Measurements from ENCODE around the gene ENTPD8. TPM values are rescaled to one million over a fixed set of nuclear protein-coding genes. Genes with fewer than 3 reads are reported as not detected.

ENTPD8 gene
- total and polyA plus RNA-seq, 8 donors = 0.98 to 4.7 (median 2.0) TPM

DNA sequence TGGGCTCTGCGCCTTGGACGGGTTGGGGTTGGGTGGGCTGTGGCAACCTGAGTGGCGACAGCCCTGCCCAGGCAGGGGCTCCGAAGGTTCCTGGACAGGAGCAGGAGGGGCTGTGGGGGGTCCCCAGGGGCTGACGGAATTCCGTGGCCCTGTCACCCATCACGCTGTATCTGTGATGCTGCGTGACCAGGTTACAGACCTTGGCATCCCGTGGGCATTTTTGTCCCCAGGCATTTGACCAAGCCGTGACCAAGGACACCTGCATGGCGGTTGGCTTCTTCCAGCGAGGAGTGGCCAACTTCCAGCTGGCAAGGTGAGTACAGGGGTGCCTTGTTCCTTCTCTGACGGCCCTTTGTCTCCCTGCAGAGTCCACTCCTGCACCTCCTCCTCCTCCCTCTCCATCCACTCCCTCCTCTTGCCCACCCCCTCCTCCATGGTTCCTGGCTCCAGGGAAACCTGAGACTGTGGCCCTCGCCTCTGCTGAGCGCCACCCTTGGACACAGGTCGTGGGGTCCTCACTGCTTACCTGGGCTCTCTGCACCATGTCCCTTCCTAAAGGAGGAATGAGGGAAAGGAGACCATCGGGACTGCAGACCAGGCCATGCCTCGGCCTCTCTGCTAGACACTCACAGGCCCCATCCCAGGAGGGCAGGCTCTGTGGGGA is 15.0 kb downstream of the ENTPD8 start:
- TF ChIP-seq, protein P1, sequence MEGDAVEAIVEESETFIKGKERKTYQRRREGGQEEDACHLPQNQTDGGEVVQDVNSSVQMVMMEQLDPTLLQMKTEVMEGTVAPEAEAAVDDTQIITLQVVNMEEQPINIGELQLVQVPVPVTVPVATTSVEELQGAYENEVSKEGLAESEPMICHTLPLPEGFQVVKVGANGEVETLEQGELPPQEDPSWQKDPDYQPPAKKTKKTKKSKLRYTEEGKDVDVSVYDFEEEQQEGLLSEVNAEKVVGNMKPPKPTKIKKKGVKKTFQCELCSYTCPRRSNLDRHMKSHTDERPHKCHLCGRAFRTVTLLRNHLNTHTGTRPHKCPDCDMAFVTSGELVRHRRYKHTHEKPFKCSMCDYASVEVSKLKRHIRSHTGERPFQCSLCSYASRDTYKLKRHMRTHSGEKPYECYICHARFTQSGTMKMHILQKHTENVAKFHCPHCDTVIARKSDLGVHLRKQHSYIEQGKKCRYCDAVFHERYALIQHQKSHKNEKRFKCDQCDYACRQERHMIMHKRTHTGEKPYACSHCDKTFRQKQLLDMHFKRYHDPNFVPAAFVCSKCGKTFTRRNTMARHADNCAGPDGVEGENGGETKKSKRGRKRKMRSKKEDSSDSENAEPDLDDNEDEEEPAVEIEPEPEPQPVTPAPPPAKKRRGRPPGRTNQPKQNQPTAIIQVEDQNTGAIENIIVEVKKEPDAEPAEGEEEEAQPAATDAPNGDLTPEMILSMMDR (IDR thresholded peaks at IDR 0.05) = no peak
- peak overlapping the region in 1 of 4 donors; percentile 22 for H3K27ac ChIP-seq
- H3K36me3 ChIP-seq = no peaks in the 10 kb centered on the region
- ATAC-seq (no peak), FAIRE-seq (no peak), DNase-seq (peak in 5 of 6 donors; percentile 52 to 72 (median 57))
- no peak overlapping the region for H3K4me3 ChIP-seq
- 57 to 69% methylated on average over 15 to 18 of the region's 18 CpGs for WGBS, 2 donors
- H3K27me3 ChIP-seq = no peaks in the 10 kb centered on the region
- H3K9me3 ChIP-seq = no peaks in the 10 kb centered on the region
- peaks cover 5 to 17% (median 8%) of the 10 kb centered on the region in 3 donors for H3K4me1 ChIP-seq
- intact Hi-C loops (cut with DNase I) = no loop called here

DNA sequence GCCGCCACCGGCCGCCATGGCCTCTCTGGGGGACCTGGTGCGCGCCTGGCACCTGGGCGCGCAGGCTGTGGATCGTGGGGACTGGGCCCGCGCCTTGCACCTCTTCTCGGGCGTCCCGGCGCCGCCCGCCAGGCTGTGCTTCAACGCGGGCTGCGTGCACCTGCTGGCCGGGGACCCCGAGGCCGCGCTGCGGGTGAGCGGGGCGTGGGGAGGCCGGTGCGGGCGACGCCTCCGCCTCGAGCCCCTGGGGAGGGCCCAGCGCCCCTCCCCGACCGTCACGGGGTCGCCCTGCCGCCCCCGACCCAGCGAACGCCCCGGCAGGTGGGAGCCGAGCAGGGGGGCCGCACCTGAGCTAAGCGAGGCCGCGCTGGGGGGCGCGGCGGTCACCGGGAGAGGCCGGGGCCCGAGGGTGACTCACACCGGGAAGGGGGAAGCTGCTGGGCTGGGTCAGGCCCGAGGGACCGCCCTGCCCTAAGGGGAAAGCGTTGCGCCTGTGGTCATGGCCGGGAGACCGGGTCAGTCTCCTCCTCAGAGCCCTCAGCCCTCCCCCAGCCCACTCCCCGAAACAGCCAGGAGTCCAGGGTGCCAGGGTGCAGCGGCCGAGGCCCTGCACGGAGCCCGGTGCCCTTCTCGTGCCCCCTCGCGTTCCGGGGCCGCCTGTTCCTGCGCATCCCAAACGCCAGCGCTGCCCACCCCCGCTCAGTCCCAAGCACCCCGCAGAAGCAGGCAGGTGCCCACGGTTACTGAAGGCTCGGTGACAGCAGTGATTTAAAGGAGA is 17.5 kb downstream of the ENTPD8 start:
- Histone ChIP-seq H3K4me1 (peaks cover 5 to 17% (median 8%) of the 10 kb centered on the region in 3 donors), H3K27ac (peak overlapping the region; percentile 74 to 93 (median 80)), H3K36me3 (no peaks in the 10 kb centered on the region), H3K4me3 (peak overlapping the region; percentile 69 to 99 (median 95)), H3K27me3 (no peaks in the 10 kb centered on the region), H3K9me3 (no peaks in the 10 kb centered on the region)
- DNase-seq (peak in 5 of 6 donors; percentile 64 to 87 (median 83)), FAIRE-seq (no peak), ATAC-seq (peak; percentile 49 to 76 (median 58))
- intact Hi-C loops (cut with DNase I) = no loop called here
- TF ChIP-seq, protein P1 (IDR thresholded peaks at IDR 0.05) = peak in 2 of 4 donors; percentile 2 to 14
- WGBS, 2 donors = 4 to 8% methylated on average over 49 to 77 of the region's 77 CpGs

DNA sequence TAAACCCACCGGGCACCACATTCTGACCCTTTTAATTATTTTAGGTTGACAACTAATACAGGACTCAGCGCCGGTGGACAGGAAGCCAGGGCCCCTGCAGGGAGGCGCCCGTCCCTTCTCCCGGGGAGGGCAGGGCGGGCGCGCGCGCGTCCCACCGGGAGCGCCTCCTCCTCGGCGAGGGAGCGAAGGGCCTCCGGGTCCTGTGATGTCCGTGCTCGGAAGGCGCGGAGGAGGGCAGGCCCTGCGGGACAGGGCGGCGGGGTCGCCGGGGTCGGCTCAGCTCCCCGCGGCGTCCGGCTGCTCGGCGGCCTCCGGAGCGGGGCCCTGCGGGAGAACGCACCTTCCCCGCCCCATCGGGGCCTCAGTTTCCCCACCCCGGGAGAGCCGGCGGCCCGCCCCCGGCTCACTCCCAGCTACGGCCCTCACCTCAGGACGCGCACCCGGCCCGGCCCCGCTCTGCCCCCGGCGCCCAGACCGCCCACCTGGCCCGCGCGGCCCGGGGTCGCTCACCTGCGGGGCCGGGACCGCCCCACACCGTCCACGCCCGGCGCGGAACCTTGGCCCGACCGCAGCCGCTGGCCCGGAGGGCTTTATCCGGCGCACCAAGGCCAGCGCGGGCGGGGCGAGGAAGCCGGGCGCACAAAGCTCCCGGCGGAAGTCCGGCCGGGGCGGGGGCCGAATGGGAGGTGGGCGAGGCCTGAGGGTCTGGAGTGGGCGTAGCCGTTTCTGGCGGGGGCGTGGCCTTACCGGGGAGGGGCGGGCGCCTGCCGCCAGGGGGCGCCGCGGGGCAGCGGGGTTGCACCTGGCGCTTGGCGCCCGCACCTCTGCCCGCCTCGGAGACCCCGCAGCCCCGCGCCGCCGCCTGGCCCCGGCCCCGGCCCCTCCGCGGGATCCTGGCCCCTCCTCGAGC is 18.3 kb downstream of the ENTPD8 start, which contains the start of the genes EXD3 and NOXA1:
Gene EXD3 (minus strand): TSS at position 559 of the 910 bp plus-strand sequence. CDS start 27,805 bp downstream, outside the sequence.
Gene NOXA1 (plus strand): TSS at position 790 of the 910 bp plus-strand sequence. CDS start 137 bp downstream, outside the sequence.
- intact Hi-C loops (cut with DNase I) = no loop called here
- peaks cover 5 to 17% (median 8%) of the 10 kb centered on the region in 3 donors for H3K4me1 ChIP-seq
- no peaks in the 10 kb centered on the region for H3K9me3 ChIP-seq
- peak; percentile 91 to 97 (median 96) for ATAC-seq
- 0 to 1% methylated on average over 98 to 113 of the region's 113 CpGs for WGBS, 2 donors
- TF ChIP-seq, protein P1 (IDR thresholded peaks at IDR 0.05) = peak; percentile 13 to 66 (median 42)
- no peak for FAIRE-seq
- no peaks in the 10 kb centered on the region for H3K36me3 ChIP-seq
- H3K27me3 ChIP-seq = no peaks in the 10 kb centered on the region
- peak; percentile 93 to 99 (median 98) for DNase-seq
- H3K4me3 ChIP-seq = peak within 1 kb of the TSS; percentile 70 to 99 (median 95)
- H3K27ac ChIP-seq = peak within 1 kb of the TSS; percentile 74 to 93 (median 80)

DNA sequence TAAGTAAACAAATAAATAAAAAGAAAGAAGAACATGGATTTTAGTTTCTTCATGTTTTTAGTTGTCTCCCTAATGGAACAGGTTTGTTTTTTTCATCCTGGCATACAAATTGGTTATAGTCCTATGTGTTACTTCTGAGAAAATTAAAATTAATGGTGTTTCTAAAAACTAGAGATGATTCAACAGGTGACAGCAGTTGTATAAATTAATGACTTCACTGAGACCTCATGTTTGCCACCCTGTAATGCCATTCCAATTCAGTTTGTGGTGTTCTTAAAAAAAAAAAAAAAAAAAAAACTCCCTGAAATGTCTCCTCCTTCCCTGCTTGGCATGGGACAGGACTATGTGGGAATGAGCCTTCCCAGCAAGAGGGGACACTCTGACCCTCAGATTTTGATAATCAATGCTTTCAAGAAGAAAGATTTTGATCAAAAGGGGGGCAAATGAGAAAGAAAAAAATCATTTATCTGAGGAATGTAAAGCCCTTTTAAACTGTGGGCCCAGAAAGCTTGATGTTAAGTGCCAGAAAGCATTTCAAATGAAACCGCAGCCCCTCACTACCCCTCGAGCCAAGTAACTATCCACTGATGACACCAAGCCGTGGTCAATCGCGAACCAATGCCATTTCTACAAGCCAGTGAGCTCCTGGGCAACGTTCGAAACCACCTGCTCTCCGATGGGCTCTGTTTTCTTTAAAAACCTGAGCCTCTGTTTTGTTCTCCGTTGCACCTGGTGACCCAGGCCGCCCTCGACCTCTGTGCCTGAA is 19.1 kb downstream of the ENTPD8 start:
- DNase-seq = peak in 1 of 6 donors; percentile 21
- ATAC-seq = no peak
- no peak for FAIRE-seq
- 2% methylated on average over 11 of the region's 11 CpGs for WGBS, 2 donors
- H3K4me1 ChIP-seq = peaks cover 5 to 17% (median 8%) of the 10 kb centered on the region in 3 donors
- intact Hi-C loops (cut with DNase I) = no loop called here
- no peaks in the 10 kb centered on the region for H3K36me3 ChIP-seq
- H3K27me3 ChIP-seq = no peaks in the 10 kb centered on the region
- H3K27ac ChIP-seq = peak overlapping the region in 2 of 4 donors; percentile 65 to 73
- peak overlapping the region; percentile 70 to 99 (median 95) for H3K4me3 ChIP-seq
- TF ChIP-seq, protein P1 (IDR thresholded peaks at IDR 0.05) = no peak
- no peaks in the 10 kb centered on the region for H3K9me3 ChIP-seq
